ENCODE data around the gene PARP9. TPM values are rescaled to one million over a fixed set of nuclear protein-coding genes. Genes with fewer than 3 reads are reported as not detected.

Gene PARP9
- total RNA-seq, 2 donors from 2014 or later = 13.2 to 17.1 TPM

- Histone ChIP-seq H3K27me3 (no peaks in the 10 kb centered on the region), H3K27ac (no peak overlapping the region), H3K36me3 (replicated peaks in 1 of 2; ENCODE audit: insufficient read depth in 1 of 2, low read depth in 2 of 2) (no peaks in the 10 kb centered on the region), H3K9me3 (no peaks in the 10 kb centered on the region), H3K4me3 (no peak overlapping the region), H3K4me1 (no peaks in the 10 kb centered on the region)
- intact Hi-C loops (cut with DNase I) = no loop called here
- DNase-seq (no peak), ATAC-seq (no peak)
- TF ChIP-seq CTCF (IDR thresholded peaks at IDR 0.05) (no peak), POLR2A (IDR thresholded peaks at IDR 0.05) (no peak)
Observed at GRCh38 chr3:122594025-122594424, 29.9 kb upstream of the PARP9 start.

GRCh38 chr3:122590610-122591009 lies 26.5 kb upstream of the PARP9 start:
- no peak for ATAC-seq
- Histone ChIP-seq H3K4me3 (no peak overlapping the region), H3K27me3 (no peaks in the 10 kb centered on the region), H3K27ac (no peak overlapping the region), H3K4me1 (no peaks in the 10 kb centered on the region), H3K9me3 (no peaks in the 10 kb centered on the region), H3K36me3 (replicated peaks in 1 of 2; ENCODE audit: insufficient read depth in 1 of 2, low read depth in 2 of 2) (no peaks in the 10 kb centered on the region)
- no peak for TF ChIP-seq POLR2A (IDR thresholded peaks at IDR 0.05)
- no peak for TF ChIP-seq CTCF (IDR thresholded peaks at IDR 0.05)
- no peak for DNase-seq
- intact Hi-C loops (cut with DNase I) = no loop called here
- 91% methylated on average over 2 of the region's 2 CpGs for WGBS, 2 donors

- no peaks in the 10 kb centered on the region for H3K36me3 ChIP-seq (replicated peaks in 1 of 2; ENCODE audit: insufficient read depth in 1 of 2, low read depth in 2 of 2)
- H3K27me3 ChIP-seq = no peaks in the 10 kb centered on the region
- no peaks in the 10 kb centered on the region for H3K4me1 ChIP-seq
- no peak for ATAC-seq
- intact Hi-C loops (cut with DNase I) = no loop called here
- 45 to 65% methylated on average over 5 of the region's 5 CpGs for WGBS, 2 donors
- H3K9me3 ChIP-seq = no peaks in the 10 kb centered on the region
- no peak overlapping the region for H3K27ac ChIP-seq
- no peak for DNase-seq
- no peak for TF ChIP-seq CTCF (IDR thresholded peaks at IDR 0.05)
- TF ChIP-seq POLR2A (IDR thresholded peaks at IDR 0.05) = no peak
- H3K4me3 ChIP-seq = no peak overlapping the region
Observed at GRCh38 chr3:122589297-122589696, 25.2 kb upstream of the PARP9 start.

- Histone ChIP-seq H3K4me3 (no peak overlapping the region), H3K27me3 (no peaks in the 10 kb centered on the region), H3K9me3 (peaks cover 0 to 3% (median 0%) of the 10 kb centered on the region in 3 donors), H3K36me3 (replicated peaks in 1 of 2; ENCODE audit: insufficient read depth in 1 of 2, low read depth in 2 of 2) (no peaks in the 10 kb centered on the region), H3K27ac (no peak overlapping the region), H3K4me1 (no peaks in the 10 kb centered on the region)
- ATAC-seq = no peak
- no peak for TF ChIP-seq CTCF (IDR thresholded peaks at IDR 0.05)
- no peak for TF ChIP-seq POLR2A (IDR thresholded peaks at IDR 0.05)
- 17 to 93% methylated on average over 1 of the region's 2 CpGs for WGBS, 2 donors
- intact Hi-C loops (cut with DNase I) = no loop called here
- no peak for DNase-seq
Observed at GRCh38 chr3:122587572-122587971, 23.5 kb upstream of the PARP9 start.

GRCh38 chr3:122586773-122587485 lies 22.8 kb upstream of the PARP9 start:
- Histone ChIP-seq H3K27me3 (no peaks in the 10 kb centered on the region), H3K36me3 (replicated peaks in 1 of 2; ENCODE audit: insufficient read depth in 1 of 2, low read depth in 2 of 2) (no peaks in the 10 kb centered on the region), H3K27ac (no peak overlapping the region), H3K4me1 (no peaks in the 10 kb centered on the region), H3K9me3 (peaks cover 0 to 8% (median 0%) of the 10 kb centered on the region in 3 donors), H3K4me3 (no peak overlapping the region)
- ATAC-seq (no peak), DNase-seq (no peak)
- TF ChIP-seq CTCF (IDR thresholded peaks at IDR 0.05) = no peak
- no peak for TF ChIP-seq POLR2A (IDR thresholded peaks at IDR 0.05)
- intact Hi-C loops (cut with DNase I) = no loop called here

Measured in body of pancreas (tissue), 4 donors.